Sigmoid colon (tissue), 7 donors: ENCODE data around the gene MAVS. TPM values are rescaled to one million over a fixed set of nuclear protein-coding genes. Genes with fewer than 3 reads are reported as not detected.

ENCODE experiments used
- DNase-seq: peaks from one replicate; pipeline ENCODE4 v3.0.0-alpha.2; 2019
- H3K27ac ChIP-seq, 4 donors: fragments of 200-600 bp; sonication (generic); one replicate each; pipeline ENCODE4 v1.5.1; 2016 to 2019; ENCODE audit warnings: mild to moderate bottlenecking in 1 of 4
- H3K27me3 ChIP-seq, 3 donors: fragments of 200-600 bp; sonication (generic); one replicate each; pipeline ENCODE4 v1.5.1; 2019; ENCODE audit warnings: mild to moderate bottlenecking in 1 of 3
- H3K36me3 ChIP-seq, 4 donors: fragments of 200-600 bp; sonication (generic); one replicate each; pipeline ENCODE4 v1.5.1; 2016 to 2019
- H3K4me1 ChIP-seq, 4 donors: fragments of 200-600 bp; sonication (generic); one replicate each; pipeline ENCODE4 v1.5.1; 2017 to 2019
- H3K4me3 ChIP-seq, 4 donors: fragments of 200-600 bp; sonication (generic); one replicate each; pipeline ENCODE4 v1.5.1; 2017 to 2019; ENCODE audit warnings: mild to moderate bottlenecking in 2 of 4, moderate library complexity in 1 of 4
- H3K9me3 ChIP-seq, 4 donors: fragments of 200-600 bp in 3 of 4; sonication (generic) in 3 of 4; one replicate each; pipeline versions ENCODE4 v1.5.1 to v1.6.1; 2013 to 2019
- CTCF ChIP-seq, 4 experiments: fragments of 450-650 bp in 3 of 4; fragments of 200-600 bp in 1 of 4; IDR thresholded peaks; one replicate each; pipeline ENCODE4 v1.5.1; 2016 to 2019; ENCODE audit warnings: antibody characterized with exemption in 4 of 4, mild to moderate bottlenecking in 3 of 4, moderate library complexity in 2 of 4
- EP300 ChIP-seq, 4 donors: sonication (generic); formaldehyde crosslinking; IDR thresholded peaks; one replicate each; pipeline ENCODE4 v1.6.1; 2017; ENCODE audit warnings: antibody characterized with exemption in 4 of 4
- POLR2A ChIP-seq, 2 donors: fragments of 450-650 bp; IDR thresholded peaks; one replicate each; pipeline ENCODE4 v1.6.1; 2016; ENCODE audit warnings: antibody characterized with exemption in 2 of 2, mild to moderate bottlenecking in 2 of 2, moderate library complexity in 2 of 2
- POLR2AphosphoS5 ChIP-seq, 4 donors: sonication (generic); formaldehyde crosslinking; IDR thresholded peaks; one replicate each; pipeline ENCODE4 v1.6.1; 2017; ENCODE audit warnings: antibody characterized with exemption in 4 of 4
- WGBS, 2 donors: extraction: QIAGEN DNeasy Blood & Tissue Kit; methylation state at CpG; one replicate each; pipeline ENCODE4 v1.1.7; 2013; 5-methylcytosine and 5-hydroxymethylcytosine counted together
- intact Hi-C: fragments of 100-400 bp; cut with DNase I; formaldehyde crosslinking; loops from one replicate; pipeline ENCODE4 v1.15.1; 2023
- polyA plus RNA-seq, 3 donors: library from polyadenylated mRNA; stranded (reverse); fragments of 200-250 nt; gene quantifications; one replicate each; pipeline ENCODE4 v1.2.3, GENCODE V29; 2013
- total RNA-seq, 4 donors: library from RNA; depleted of rRNA; stranded (reverse); fragments of >200 nt; gene quantifications; one replicate each; pipeline ENCODE4 v1.1.0, GENCODE V29; 2016
- donor health status: healthy with polysubstance abuse.
- donor health status: Bipolar disorder and iron deficiency.
- donor health status: healthy.

MAVS gene
- total and polyA plus RNA-seq, 7 donors, result 9.6 to 55.2 (median 18.0) TPM

GRCh38 chr20:3800256-3800877 lies 46.3 kb upstream of the MAVS start:
- WGBS, 2 donors, result 66 to 92% methylated on average over 18 of the region's 18 CpGs
- TF ChIP-seq POLR2AphosphoS5 (IDR thresholded peaks at IDR 0.05), result no peak
- TF ChIP-seq POLR2A (IDR thresholded peaks at IDR 0.05), result no peak
- no peak for TF ChIP-seq CTCF (IDR thresholded peaks at IDR 0.05)
- TF ChIP-seq EP300 (IDR thresholded peaks at IDR 0.05), result no peak
- peaks cover 11 to 68% (median 47%) of the 10 kb centered on the region in 4 donors for H3K36me3 ChIP-seq
- H3K27ac ChIP-seq, result peak overlapping the region in 3 of 4 donors; percentile 15 to 53 (median 50)
- no peak for DNase-seq
- no peaks in the 10 kb centered on the region for H3K9me3 ChIP-seq
- H3K27me3 ChIP-seq, result no peaks in the 10 kb centered on the region
- no peak overlapping the region for H3K4me3 ChIP-seq
- intact Hi-C loops, result no loop called here
- H3K4me1 ChIP-seq, result peaks cover 0 to 49% (median 43%) of the 10 kb centered on the region in 4 donors

DNA sequence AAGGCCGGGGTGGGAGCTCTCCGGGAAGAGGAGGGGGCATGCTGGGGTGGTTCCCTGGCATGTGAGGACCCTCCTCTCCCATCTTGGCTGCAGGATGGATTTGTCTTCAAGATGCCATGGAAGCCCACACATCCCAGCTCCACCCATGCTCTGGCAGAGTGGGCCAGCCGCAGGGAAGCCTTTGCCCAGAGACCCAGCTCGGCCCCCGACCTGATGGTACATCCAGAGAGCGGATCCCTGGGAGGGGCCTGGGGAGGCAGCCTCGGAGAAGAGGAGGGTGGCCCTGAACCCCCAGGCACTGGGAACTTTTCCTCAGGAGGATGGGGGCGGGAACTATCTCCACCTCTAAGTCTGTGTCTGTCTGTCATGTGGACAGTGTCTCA lies 45.8 kb upstream of the MAVS start:
- WGBS, 2 donors, result 95 to 96% methylated on average over 8 of the region's 8 CpGs
- TF ChIP-seq POLR2AphosphoS5 (IDR thresholded peaks at IDR 0.05) (no peak), EP300 (IDR thresholded peaks at IDR 0.05) (no peak)
- Histone ChIP-seq H3K4me1 (peaks cover 0 to 53% (median 46%) of the 10 kb centered on the region in 4 donors), H3K9me3 (no peaks in the 10 kb centered on the region), H3K4me3 (no peak overlapping the region), H3K27ac (peak overlapping the region in 1 of 4 donors; percentile 53), H3K27me3 (no peaks in the 10 kb centered on the region), H3K36me3 (peaks cover 11 to 70% (median 47%) of the 10 kb centered on the region in 4 donors)
- intact Hi-C loops, result no loop called here
- no peak for DNase-seq

DNA sequence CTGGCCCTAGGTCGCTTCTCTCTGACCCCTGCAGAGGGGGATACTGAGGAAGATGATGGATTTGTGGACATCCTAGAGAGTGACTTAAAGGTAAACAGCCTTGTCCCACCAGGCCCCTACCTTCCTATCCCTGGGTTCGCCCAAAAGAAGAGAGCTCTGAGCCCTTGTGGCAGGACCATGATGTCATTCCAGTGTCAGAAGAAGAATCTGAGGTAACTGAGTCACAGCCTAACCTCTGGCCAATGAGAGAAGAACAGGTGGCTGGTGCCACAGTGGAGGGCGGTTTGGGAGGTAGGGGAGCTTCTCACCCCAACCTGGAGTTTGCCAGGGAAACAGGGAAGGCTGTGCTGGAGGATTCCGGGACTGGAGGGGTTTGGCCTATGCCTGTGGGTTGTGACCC lies 45.3 kb upstream of the MAVS start:
- peaks cover 0 to 56% (median 50%) of the 10 kb centered on the region in 4 donors for H3K4me1 ChIP-seq
- H3K27me3 ChIP-seq, result no peaks in the 10 kb centered on the region
- intact Hi-C loops, result no loop called here
- DNase-seq, result no peak
- no peak overlapping the region for H3K4me3 ChIP-seq
- TF ChIP-seq CTCF (IDR thresholded peaks at IDR 0.05), result no peak
- no peak for TF ChIP-seq EP300 (IDR thresholded peaks at IDR 0.05)
- no peak for TF ChIP-seq POLR2AphosphoS5 (IDR thresholded peaks at IDR 0.05)
- no peak for TF ChIP-seq POLR2A (IDR thresholded peaks at IDR 0.05)
- no peaks in the 10 kb centered on the region for H3K9me3 ChIP-seq
- peak overlapping the region in 1 of 4 donors; percentile 2 for H3K27ac ChIP-seq
- peaks cover 11 to 70% (median 47%) of the 10 kb centered on the region in 4 donors for H3K36me3 ChIP-seq
- WGBS, 2 donors, result 95 to 98% methylated on average over 4 of the region's 4 CpGs

DNA sequence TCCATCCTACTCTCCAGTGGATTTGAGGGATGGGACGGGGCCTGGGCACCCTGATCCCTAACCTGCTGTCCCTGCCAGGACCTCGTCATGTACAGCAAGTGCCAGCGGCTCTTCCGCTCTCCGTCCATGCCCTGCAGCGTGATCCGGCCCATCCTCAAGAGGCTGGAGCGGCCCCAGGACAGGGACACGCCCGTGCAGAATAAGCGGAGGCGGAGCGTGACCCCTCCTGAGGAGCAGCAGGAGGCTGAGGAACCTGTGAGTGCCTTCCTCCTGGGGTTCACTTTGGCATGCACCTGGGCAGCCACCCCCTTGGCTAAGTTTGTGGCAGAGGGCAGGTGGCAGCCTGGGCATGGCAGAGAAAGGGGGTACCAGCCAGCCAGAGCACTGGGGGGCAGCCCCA lies 44.8 kb upstream of the MAVS start:
- TF ChIP-seq CTCF (IDR thresholded peaks at IDR 0.05), result no peak
- no peak for TF ChIP-seq EP300 (IDR thresholded peaks at IDR 0.05)
- TF ChIP-seq POLR2AphosphoS5 (IDR thresholded peaks at IDR 0.05), result no peak
- no peak for TF ChIP-seq POLR2A (IDR thresholded peaks at IDR 0.05)
- intact Hi-C loops, result no loop called here
- Histone ChIP-seq H3K9me3 (no peaks in the 10 kb centered on the region), H3K36me3 (peaks cover 11 to 70% (median 47%) of the 10 kb centered on the region in 4 donors), H3K4me1 (peaks cover 0 to 56% (median 51%) of the 10 kb centered on the region in 4 donors), H3K27me3 (no peaks in the 10 kb centered on the region), H3K4me3 (no peak overlapping the region), H3K27ac (peak overlapping the region in 1 of 4 donors; percentile 2)
- DNase-seq, result no peak
- WGBS, 2 donors, result 96 to 97% methylated on average over 13 of the region's 13 CpGs

DNA sequence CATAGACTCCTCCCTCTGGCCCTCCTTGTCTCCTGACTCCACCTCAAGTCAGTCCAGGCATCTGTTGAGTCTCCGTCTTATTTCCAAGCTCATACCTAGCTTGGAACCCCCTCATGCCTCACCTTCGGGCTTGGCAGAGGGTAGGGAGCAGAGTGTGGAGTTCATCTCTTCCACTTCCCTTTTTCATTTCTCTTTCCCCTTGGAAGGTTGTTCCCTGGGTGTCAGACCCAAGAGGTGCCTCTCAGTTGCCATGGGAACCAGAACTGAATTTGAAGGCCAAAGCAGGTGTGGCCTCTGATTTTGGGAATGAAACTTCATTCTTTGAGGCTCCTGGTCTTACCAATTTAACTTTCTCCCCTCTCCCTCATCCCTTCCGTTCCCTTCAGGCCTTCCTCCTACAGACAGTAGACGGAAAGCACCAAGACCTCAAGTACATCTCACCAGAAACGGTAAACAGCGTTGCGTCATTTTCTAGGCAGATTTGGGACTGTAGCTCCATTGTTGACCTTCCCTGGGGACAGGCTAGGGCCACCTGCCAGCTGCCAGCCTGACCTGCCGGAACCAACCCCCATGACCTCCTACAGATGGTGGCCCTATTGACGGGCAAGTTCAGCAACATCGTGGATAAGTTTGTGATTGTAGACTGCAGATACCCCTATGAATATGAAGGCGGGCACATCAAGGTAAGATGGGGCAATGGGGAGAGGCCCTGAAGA lies 44.0 kb upstream of the MAVS start:
- peaks cover 11 to 70% (median 47%) of the 10 kb centered on the region in 4 donors for H3K36me3 ChIP-seq
- intact Hi-C loops, result no loop called here
- 82 to 93% methylated on average over 11 of the region's 11 CpGs for WGBS, 2 donors

More for the DNA sequence above, 44.0 kb upstream of the MAVS start:
- H3K4me1 ChIP-seq, result peaks cover 0 to 56% (median 51%) of the 10 kb centered on the region in 4 donors
- no peak overlapping the region for H3K4me3 ChIP-seq
- H3K27ac ChIP-seq, result peak overlapping the region in 2 of 4 donors; percentile 2 to 8
- TF ChIP-seq POLR2A (IDR thresholded peaks at IDR 0.05) (no peak), POLR2AphosphoS5 (IDR thresholded peaks at IDR 0.05) (no peak), EP300 (IDR thresholded peaks at IDR 0.05) (no peak), CTCF (IDR thresholded peaks at IDR 0.05) (no peak)
- H3K9me3 ChIP-seq, result no peaks in the 10 kb centered on the region
- H3K27me3 ChIP-seq, result no peaks in the 10 kb centered on the region
- DNase-seq, result no peak
